Astrocyte (in vitro differentiated cells and primary cell): Measurements from ENCODE around the gene HOXD1. TPM values are rescaled to one million over a fixed set of nuclear protein-coding genes. Genes with fewer than 3 reads are reported as not detected.

Source experiments
- DNase-seq: peaks from one replicate; pipeline ENCODE4 v3.0.0-alpha.2; 2010; ENCODE audit warnings: low read depth
- FAIRE-seq: peaks from 2 replicates; lab custom pipeline; 2011; peaks lifted over from hg19 to GRCh38; lab: Jason Lieb, UNC
- H2AFZ ChIP-seq: 2 replicates; pipeline ENCODE4 v1.6.0; 2012; ENCODE audit warnings: low read depth, low read length, inconsistent platforms
- H3K27ac ChIP-seq: 2 replicates; pipeline ENCODE4 v1.5.1; 2011; ENCODE audit warnings: low read depth, low read length, inconsistent platforms
- H3K27me3 ChIP-seq: 2 replicates; pipeline ENCODE4 v1.6.0; 2011; ENCODE audit warnings: low read length, inconsistent platforms; ENCODE audit not compliant: insufficient read depth
- H3K36me3 ChIP-seq: 2 replicates; pipeline ENCODE4 v1.5.1; 2011; ENCODE audit warnings: low read length, inconsistent platforms; ENCODE audit not compliant: insufficient read depth
- H3K4me1 ChIP-seq: 2 replicates; pipeline ENCODE4 v1.5.1; 2011; ENCODE audit warnings: low read length, inconsistent platforms; ENCODE audit not compliant: insufficient read depth
- H3K4me2 ChIP-seq: 2 replicates; pipeline ENCODE4 v1.6.0; 2012; ENCODE audit warnings: low read length, inconsistent platforms
- H3K4me3 ChIP-seq: 2 replicates; pipeline ENCODE4 v1.5.1; 2011; ENCODE audit warnings: low read depth, mild to moderate bottlenecking, low read length, inconsistent platforms; ENCODE audit not compliant: insufficient read depth
- H3K79me2 ChIP-seq: 2 replicates; pipeline ENCODE4 v1.6.0; 2012; ENCODE audit warnings: mild to moderate bottlenecking, low read length, inconsistent platforms; ENCODE audit not compliant: insufficient read depth
- H3K9ac ChIP-seq: 2 replicates; pipeline ENCODE4 v1.6.0; 2012; ENCODE audit warnings: mild to moderate bottlenecking, low read length, inconsistent platforms
- H3K9me3 ChIP-seq: 2 replicates; pipeline ENCODE4 v1.5.1; 2012; ENCODE audit warnings: low read depth, mild to moderate bottlenecking, low read length, inconsistent platforms; ENCODE audit not compliant: insufficient read depth
- H4K20me1 ChIP-seq: 2 replicates; pipeline ENCODE4 v1.6.0; 2012; ENCODE audit warnings: low read length, inconsistent platforms; ENCODE audit not compliant: insufficient read depth
- H3K27ac Mint-ChIP-seq: one replicate; pipeline ENCODE4 v1.8.0; 2021; ENCODE audit warnings: mild to moderate bottlenecking, mixed read lengths; ENCODE audit not compliant: unreplicated experiment
- H3K27me3 Mint-ChIP-seq: one replicate; pipeline ENCODE4 v1.8.0; 2021; ENCODE audit warnings: low read depth, mixed read lengths; ENCODE audit not compliant: unreplicated experiment
- H3K36me3 Mint-ChIP-seq: one replicate; pipeline ENCODE4 v1.8.0; 2021; ENCODE audit warnings: low read depth, mixed read lengths; ENCODE audit not compliant: unreplicated experiment
- H3K4me1 Mint-ChIP-seq: one replicate; pipeline ENCODE4 v1.8.0; 2021; ENCODE audit warnings: low read depth, mixed read lengths; ENCODE audit not compliant: unreplicated experiment
- H3K4me3 Mint-ChIP-seq: one replicate; pipeline ENCODE4 v1.8.0; 2021; ENCODE audit warnings: mild to moderate bottlenecking, moderate library complexity, mixed read lengths; ENCODE audit not compliant: unreplicated experiment
- H3K9me3 Mint-ChIP-seq: one replicate; pipeline ENCODE4 v1.8.0; 2021; ENCODE audit warnings: mild to moderate bottlenecking, mixed read lengths; ENCODE audit not compliant: unreplicated experiment
- CTCF ChIP-seq: IDR thresholded peaks from 2 replicates; pipeline ENCODE4 v1.5.1; 2011; ENCODE audit warnings: low read depth, mild to moderate bottlenecking, inconsistent platforms, low read length, moderate library complexity; ENCODE audit not compliant: insufficient read depth
- EZH2 ChIP-seq: IDR thresholded peaks from 2 replicates; pipeline ENCODE4 v1.6.1; 2012; ENCODE audit warnings: mild to moderate bottlenecking, low read length, inconsistent platforms; ENCODE audit not compliant: insufficient read depth
- total RNA-seq: library from RNA; stranded (reverse); gene quantifications from 2 replicates; pipeline ENCODE4 v1.2.1, GENCODE V29; 2021

HOXD1 gene
- total RNA-seq, 1 donor from 2014 or later, result not detected

- H3K27ac Mint-ChIP-seq, result no peak overlapping the region
- no peak for DNase-seq
- peaks cover 30% of the 10 kb centered on the region for H3K9me3 Mint-ChIP-seq
- Histone ChIP-seq H2AFZ (no peak overlapping the region), H3K9ac (peak overlapping the region; percentile 81), H3K79me2 (no peaks in the 10 kb centered on the region), H3K4me2 (peak overlapping the region; percentile 81), H3K4me1 (no peaks in the 10 kb centered on the region), H3K27me3 (peaks cover 85% of the 10 kb centered on the region), H3K27ac (peak overlapping the region; percentile 47), H3K36me3 (no peaks in the 10 kb centered on the region), H3K9me3 (peaks cover 2% of the 10 kb centered on the region), H3K4me3 (peak overlapping the region; percentile 57), H4K20me1 (no peaks in the 10 kb centered on the region)
- TF ChIP-seq CTCF (no peak), EZH2 (peak; percentile 50)
- no peaks in the 10 kb centered on the region for H3K4me1 Mint-ChIP-seq
- no peak for FAIRE-seq
- H3K4me3 Mint-ChIP-seq, result no peak overlapping the region
- peaks cover 87% of the 10 kb centered on the region for H3K27me3 Mint-ChIP-seq
- H3K36me3 Mint-ChIP-seq, result peaks cover 2% of the 10 kb centered on the region
These were observed 35.9 kb upstream of the HOXD1 start for GRCh38 chr2:176152350-176153181.

DNA sequence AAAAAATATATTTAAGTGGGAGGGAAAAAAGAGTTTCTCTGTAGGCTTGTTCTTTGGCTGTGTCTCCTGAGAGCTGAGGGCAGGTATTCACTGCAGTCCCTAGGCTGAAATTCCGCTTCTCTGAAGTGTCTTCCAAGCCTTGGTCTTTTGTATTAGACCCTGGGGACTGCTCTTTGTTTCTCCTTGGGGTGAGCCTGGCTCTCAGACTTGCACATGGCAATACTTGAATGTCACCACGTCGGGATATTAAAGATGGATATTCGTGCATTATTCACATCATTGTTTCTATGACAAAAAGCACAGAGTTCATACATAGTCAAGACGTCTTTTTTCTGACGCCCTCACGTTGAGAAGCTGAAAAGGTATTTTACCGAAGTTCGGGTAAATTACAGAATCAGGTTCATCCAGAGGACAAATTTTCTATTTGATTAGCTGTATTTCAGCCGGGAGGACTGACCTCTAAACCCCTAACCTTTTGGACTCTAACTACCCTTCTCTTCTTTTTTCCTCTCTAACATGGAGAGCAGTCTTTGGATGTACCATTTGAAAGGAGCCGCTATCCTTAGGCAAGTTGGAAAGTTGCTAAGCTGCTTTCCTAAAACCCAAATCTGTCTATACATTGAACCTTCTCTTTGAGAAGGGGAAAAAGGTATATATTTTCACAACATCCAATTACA, 33.8 kb upstream of the HOXD1 start:
- TF ChIP-seq EZH2 (no peak), CTCF (no peak)
- Histone ChIP-seq H3K36me3 (no peaks in the 10 kb centered on the region), H3K9ac (no peak overlapping the region), H2AFZ (no peak overlapping the region), H3K4me2 (peak overlapping the region; percentile 81), H3K27ac (no peak overlapping the region), H4K20me1 (no peaks in the 10 kb centered on the region), H3K9me3 (peaks cover 2% of the 10 kb centered on the region), H3K27me3 (peaks cover 81% of the 10 kb centered on the region), H3K4me1 (no peaks in the 10 kb centered on the region), H3K79me2 (no peaks in the 10 kb centered on the region), H3K4me3 (peak overlapping the region; percentile 39)
- H3K27ac Mint-ChIP-seq, result no peak overlapping the region
- peaks cover 85% of the 10 kb centered on the region for H3K27me3 Mint-ChIP-seq
- no peaks in the 10 kb centered on the region for H3K4me1 Mint-ChIP-seq
- peaks cover 23% of the 10 kb centered on the region for H3K9me3 Mint-ChIP-seq
- no peak for DNase-seq
- no peak for FAIRE-seq
- H3K36me3 Mint-ChIP-seq, result no peaks in the 10 kb centered on the region
- H3K4me3 Mint-ChIP-seq, result no peak overlapping the region
